Epithelial cell of umbilical artery (primary cell): ENCODE data around the gene LGALS16. TPM values are rescaled to one million over a fixed set of nuclear protein-coding genes. Genes with fewer than 3 reads are reported as not detected.

Experiments
- total RNA-seq: library from RNA; depleted of rRNA; stranded (reverse); fragments of >200 nt; gene quantifications from 2 replicates; pipeline ENCODE4 v1.2.3, GENCODE V29; 2014

The LGALS16 gene
- not detected in 2 replicates for total RNA-seq

GRCh38 chr19:39655613-39656012, at the start of gene LGALS16:
Gene LGALS16 (plus strand): TSS chr19:39655913. CDS start chr19:39655962, 49 bp downstream.

GRCh38 chr19:39704181-39705044, 48.7 kb downstream of the LGALS16 start, which contains the start of gene LGALS14:
Gene LGALS14 (plus strand): TSS chr19:39704481. CDS start chr19:39704529, 48 bp downstream.

Other genes with a start within 250 kb of the LGALS16 start
- 0.32 TPM in 1 of 2 replicates, not detected in the other for gene ZFP36, start 249.1 kb upstream of the LGALS16 start, total RNA-seq
- gene PLEKHG2, start 243.2 kb upstream of the LGALS16 start, total RNA-seq, result 8.4 and 12.7 TPM in 2 replicates
- 92.9 and 226 TPM in 2 replicates for gene RPS16, start 220.0 kb upstream of the LGALS16 start, total RNA-seq
- 51.3 and 69.6 TPM in 2 replicates for gene SUPT5H, start 210.3 kb upstream of the LGALS16 start, total RNA-seq
- gene TIMM50, start 175.1 kb upstream of the LGALS16 start, total RNA-seq, result 73.7 and 97.6 TPM in 2 replicates
- 0.15 and 0.65 TPM in 2 replicates for gene DLL3, start 157.0 kb upstream of the LGALS16 start, total RNA-seq
- gene SELENOV, start 140.8 kb upstream of the LGALS16 start, total RNA-seq, result not detected in 2 replicates
- 2.3 and 4.4 TPM in 2 replicates for gene EID2B, start 123.1 kb upstream of the LGALS16 start, total RNA-seq
- 13.3 and 25.8 TPM in 2 replicates for gene EID2, start 115.8 kb upstream of the LGALS16 start, total RNA-seq
- not detected in 2 replicates for gene LGALS13, start 53.4 kb upstream of the LGALS16 start, total RNA-seq
- not detected in 2 replicates for gene LGALS14, start 48.6 kb downstream of the LGALS16 start, total RNA-seq
- not detected in 2 replicates for gene CLC, start 82.1 kb downstream of the LGALS16 start, total RNA-seq
- gene LEUTX, start 122.9 kb downstream of the LGALS16 start, total RNA-seq, result not detected in 2 replicates
- 5.8 and 8.8 TPM in 2 replicates for gene DYRK1B, start 178.2 kb downstream of the LGALS16 start, total RNA-seq
- 280 and 288 TPM in 2 replicates for gene FBL, start 190.5 kb downstream of the LGALS16 start, total RNA-seq